GM10266 (cell line): ENCODE measurements around the gene UBE2F.
A peak's percentile ranks its signal among the peaks of the same experiment; 100 is the strongest.
"Not testable (repeated sequence)": the region's sequence is repeated elsewhere in the genome, so short reads cannot be mapped to it uniquely, and the experiment has no call there.

Experiments
- DNase-seq: peaks from one replicate; pipeline ENCODE4 v3.0.0; 2012; ENCODE audit errors: extremely low spot score
- CTCF ChIP-seq: IDR thresholded peaks from 2 replicates; pipeline ENCODE4 v1.5.1; 2012; ENCODE audit warnings: mild to moderate bottlenecking, low read depth; ENCODE audit not compliant: control insufficient read depth, insufficient read depth; ENCODE audit errors: missing control alignments

Gene UBE2F

GRCh38 chr2:238053191-238053776 lies 86.5 kb downstream of the UBE2F start:
- no peak for DNase-seq
- no peak for TF ChIP-seq CTCF

DNA sequence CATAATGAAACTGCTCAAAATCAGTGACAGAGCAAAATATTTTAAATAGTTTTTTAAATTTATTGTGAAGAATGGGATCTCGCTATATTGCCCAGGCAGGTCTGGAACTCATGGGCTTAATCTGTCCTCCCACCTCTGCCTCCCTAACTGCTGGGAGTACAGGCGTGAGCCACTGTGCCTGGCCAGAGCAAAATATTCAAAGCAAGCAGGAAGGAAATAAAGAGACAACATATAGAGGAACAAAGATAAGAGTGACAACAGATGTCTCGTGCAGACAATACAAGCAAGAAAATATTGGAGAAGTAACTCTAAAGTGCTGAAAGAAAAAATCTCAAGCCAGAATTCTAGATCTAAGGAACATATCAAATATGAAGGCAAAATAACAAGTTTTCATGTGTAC lies 89.0 kb downstream of the UBE2F start:
- no peak for DNase-seq
- no peak for TF ChIP-seq CTCF

DNA sequence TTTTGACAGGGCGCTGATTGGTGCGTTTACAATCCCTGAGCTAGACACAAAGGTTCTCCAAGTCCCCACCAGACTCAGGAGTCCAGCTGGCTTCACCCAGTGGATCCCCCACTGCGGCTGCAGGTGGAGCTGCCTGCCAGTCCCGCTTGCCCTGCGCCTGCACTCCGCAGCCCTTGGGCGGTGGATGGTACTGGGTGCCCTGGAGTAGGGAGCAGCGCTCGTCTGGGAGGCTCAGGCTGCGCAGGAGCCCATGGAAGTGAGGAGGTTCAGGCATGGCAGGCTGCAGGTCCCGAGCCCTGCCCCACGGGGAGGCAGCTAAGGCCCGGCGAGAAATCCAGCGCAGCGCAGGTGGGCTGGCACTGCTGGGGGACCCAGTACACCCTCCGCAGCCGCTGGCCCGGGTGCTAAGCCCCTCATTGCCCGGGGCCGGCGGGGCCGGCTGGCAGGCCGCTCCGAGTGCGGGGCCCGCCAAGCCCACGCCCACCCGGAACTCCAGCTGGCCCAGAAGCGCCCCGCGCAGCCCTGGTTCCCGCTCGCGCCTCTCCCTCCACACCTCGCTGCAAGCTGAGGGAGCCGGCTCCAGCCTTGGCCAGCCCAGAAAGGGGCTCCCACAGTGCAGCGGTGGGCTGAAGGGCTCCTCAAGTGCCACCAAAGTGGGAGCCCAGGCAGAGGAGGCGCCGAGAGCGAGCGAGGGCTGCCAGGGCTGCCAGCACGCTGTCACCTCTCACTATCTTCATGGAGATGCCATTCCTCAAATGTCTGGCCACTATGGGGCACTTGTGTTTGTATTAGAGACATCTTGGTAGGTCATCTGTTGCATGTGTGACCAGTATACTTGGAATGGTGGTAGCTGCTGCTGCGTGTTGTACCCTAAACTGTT lies 91.1 kb downstream of the UBE2F start:
- not testable (repeated sequence) for DNase-seq

- no peak for DNase-seq
- no peak for TF ChIP-seq CTCF
Observed at GRCh38 chr2:238059505-238059904, 92.7 kb downstream of the UBE2F start.

- no peak for TF ChIP-seq CTCF
- no peak for DNase-seq
Observed at GRCh38 chr2:238060096-238060541, 93.3 kb downstream of the UBE2F start.

DNA sequence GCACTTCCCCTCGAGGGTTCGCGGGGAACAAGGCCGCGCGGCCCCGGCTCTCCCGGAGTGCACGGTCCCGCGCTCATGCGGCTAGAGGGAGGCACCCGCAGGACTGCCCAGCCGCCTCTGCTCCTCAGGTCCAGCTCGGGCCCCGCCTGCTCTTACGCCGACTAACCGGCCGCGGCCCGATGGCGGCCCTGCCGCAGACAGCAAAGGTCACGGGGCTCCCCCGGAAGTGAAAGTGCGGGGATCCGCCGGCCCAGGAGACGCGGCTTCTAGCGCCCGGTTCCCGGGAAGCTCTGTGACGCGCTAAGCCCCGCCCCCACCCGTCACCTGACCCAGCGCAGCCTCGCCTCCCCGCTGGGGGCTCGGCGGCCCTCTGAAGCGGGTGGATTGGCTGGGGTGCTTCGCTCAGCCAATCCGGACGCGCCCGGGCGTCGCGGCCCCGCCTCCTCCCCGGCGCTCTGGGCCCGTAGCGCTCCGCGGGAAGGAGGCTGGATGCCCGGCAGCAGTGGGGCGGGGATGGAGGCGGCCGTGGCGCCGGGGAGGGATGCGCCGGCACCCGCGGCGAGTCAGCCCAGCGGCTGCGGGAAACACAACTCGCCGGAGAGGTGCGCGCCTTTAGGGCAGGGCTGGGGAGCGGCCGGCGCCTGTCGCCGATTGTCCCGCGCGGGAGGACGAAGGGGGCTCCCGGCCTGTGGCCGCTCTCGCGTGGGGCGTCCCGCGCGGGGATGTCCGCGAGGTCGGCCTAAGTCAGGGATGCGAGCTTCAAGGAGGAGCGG lies 93.9 kb downstream of the UBE2F start, which contains the start of gene SCLY:
TSS of gene SCLY (plus strand) at position 460 of the 773 bp plus-strand sequence. CDS start at position 514, 54 bp downstream.
- no peak for TF ChIP-seq CTCF
- DNase-seq: peak; percentile 100

- no peak for TF ChIP-seq CTCF
- peak; percentile 45 for DNase-seq
Observed at GRCh38 chr2:238061315-238062202, 94.7 kb downstream of the UBE2F start.
